Measurements from ENCODE around the gene PMFBP1. TPM values are rescaled to one million over a fixed set of nuclear protein-coding genes. Genes with fewer than 3 reads are reported as not detected.

The PMFBP1 gene
- total and polyA plus RNA-seq, 10 donors, result 0.52 to 17.2 (median 1.1) TPM

DNA sequence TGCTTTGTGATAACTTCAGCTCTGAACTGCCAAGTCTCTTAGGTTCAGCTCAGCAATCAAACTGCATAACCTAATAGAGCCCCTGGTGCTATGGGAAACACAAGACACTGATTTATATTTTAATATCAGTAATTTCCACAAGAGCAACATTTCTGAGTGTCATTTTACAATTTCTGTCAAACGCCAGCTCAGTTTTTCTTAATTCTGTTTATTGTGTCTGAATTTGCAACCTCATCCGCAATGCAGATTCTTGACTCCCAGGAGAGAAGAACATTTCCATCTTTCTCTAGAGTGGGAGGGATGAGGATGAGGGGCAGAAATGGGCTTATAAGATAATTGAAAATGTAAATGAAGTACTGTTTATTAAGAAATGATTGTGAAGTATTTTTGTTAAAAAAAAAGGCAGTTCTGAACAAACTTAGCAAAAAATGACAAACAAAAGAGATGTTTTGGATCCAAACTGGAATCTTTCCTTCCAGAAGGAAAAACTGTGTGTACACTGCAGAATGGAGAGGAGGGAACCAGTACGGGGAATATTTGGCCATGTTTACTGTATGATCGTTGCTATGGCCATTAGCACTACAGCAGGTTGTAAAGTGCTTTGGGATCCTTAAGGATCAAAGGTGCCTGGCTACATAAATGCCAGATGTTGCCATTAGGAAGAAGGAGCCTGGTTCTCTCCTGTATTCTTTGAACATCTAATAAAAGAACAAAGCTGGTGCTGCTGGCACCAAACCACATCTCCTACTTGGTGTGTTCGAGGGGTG is 7.4 kb upstream of the PMFBP1 start:
- TF ChIP-seq, protein P1, sequence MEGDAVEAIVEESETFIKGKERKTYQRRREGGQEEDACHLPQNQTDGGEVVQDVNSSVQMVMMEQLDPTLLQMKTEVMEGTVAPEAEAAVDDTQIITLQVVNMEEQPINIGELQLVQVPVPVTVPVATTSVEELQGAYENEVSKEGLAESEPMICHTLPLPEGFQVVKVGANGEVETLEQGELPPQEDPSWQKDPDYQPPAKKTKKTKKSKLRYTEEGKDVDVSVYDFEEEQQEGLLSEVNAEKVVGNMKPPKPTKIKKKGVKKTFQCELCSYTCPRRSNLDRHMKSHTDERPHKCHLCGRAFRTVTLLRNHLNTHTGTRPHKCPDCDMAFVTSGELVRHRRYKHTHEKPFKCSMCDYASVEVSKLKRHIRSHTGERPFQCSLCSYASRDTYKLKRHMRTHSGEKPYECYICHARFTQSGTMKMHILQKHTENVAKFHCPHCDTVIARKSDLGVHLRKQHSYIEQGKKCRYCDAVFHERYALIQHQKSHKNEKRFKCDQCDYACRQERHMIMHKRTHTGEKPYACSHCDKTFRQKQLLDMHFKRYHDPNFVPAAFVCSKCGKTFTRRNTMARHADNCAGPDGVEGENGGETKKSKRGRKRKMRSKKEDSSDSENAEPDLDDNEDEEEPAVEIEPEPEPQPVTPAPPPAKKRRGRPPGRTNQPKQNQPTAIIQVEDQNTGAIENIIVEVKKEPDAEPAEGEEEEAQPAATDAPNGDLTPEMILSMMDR (IDR thresholded peaks at IDR 0.05 in 8 of 11, conservative IDR thresholded peaks at IDR 0.05 in 3 of 11), result no peak
- TF ChIP-seq POLR2A (IDR thresholded peaks at IDR 0.05) (no peak), POLR2AphosphoS5 (IDR thresholded peaks at IDR 0.05) (no peak)
- H3K27me3 ChIP-seq (replicated peaks in 1 of 7), result no peaks in the 10 kb centered on the region
- intact Hi-C loops (cut with DNase I; ENCODE audit: low total_unique reads), result no loop called here
- no peak overlapping the region for H3K27ac ChIP-seq
- WGBS, 5 donors, result 61 to 69% (median 68%) methylated on average over 4 to 5 of the region's 5 CpGs
- no peaks in the 10 kb centered on the region for H3K36me3 ChIP-seq
- peaks cover 0 to 6% (median 0%) of the 10 kb centered on the region in 8 donors for H3K9me3 ChIP-seq
- no peak for DNase-seq
- H3K4me1 ChIP-seq, result no peaks in the 10 kb centered on the region
- no peak overlapping the region for H3K4me3 ChIP-seq

DNA sequence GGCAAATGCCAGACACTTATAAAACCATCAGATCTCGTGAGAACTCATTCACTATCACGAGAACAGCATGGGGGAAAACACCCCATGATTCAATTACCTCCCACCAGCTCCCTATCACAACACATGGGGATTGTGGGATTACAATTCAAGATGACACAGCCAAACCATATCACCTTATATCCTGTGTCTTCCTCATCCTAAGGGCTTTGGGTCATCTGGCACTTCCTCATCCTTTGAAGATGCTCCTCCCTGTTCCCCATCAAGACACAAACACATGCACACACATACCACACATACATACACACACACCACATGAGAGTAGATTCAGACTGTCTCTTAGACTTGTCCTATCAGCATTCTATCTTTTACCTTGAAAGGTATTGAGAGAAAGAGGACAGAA is 2.8 kb upstream of the PMFBP1 start:
- no peak for DNase-seq
- Histone ChIP-seq H3K9me3 (peaks cover 0 to 6% (median 0%) of the 10 kb centered on the region in 8 donors), H3K27me3 (replicated peaks in 1 of 7) (no peaks in the 10 kb centered on the region), H3K27ac (no peak overlapping the region), H3K4me3 (no peak overlapping the region), H3K4me1 (peaks cover 0 to 9% (median 0%) of the 10 kb centered on the region in 6 donors), H3K36me3 (no peaks in the 10 kb centered on the region)
- intact Hi-C loops (cut with DNase I; ENCODE audit: low total_unique reads), result no loop called here
- 75 to 90% (median 84%) methylated on average over 2 of the region's 2 CpGs for WGBS, 5 donors
- TF ChIP-seq, protein P1 (IDR thresholded peaks at IDR 0.05 in 8 of 11, conservative IDR thresholded peaks at IDR 0.05 in 3 of 11), result no peak
- no peak for TF ChIP-seq POLR2AphosphoS5 (IDR thresholded peaks at IDR 0.05)
- no peak for TF ChIP-seq POLR2A (IDR thresholded peaks at IDR 0.05)

DNA sequence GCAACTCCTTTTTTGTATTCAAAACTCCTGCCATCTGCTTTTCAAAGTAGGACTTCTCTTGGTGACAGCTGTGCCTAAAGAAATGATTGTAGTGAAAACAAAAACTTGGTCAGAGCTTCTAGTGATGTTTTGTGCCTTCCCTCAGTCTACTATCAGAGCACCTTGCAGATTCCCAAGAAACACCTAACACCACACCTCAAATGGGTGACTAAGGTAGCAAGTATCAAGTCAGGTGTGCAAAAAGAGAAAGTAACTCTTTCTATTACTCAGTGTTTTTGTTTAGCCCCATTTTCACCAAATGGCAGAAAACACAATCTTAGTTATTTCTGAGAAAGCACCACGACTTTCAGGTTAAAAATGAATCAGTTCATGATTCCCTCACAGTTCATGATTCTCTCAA is 2.0 kb upstream of the PMFBP1 start:
- Histone ChIP-seq H3K4me3 (no peak overlapping the region), H3K4me1 (peaks cover 0 to 9% (median 0%) of the 10 kb centered on the region in 6 donors), H3K36me3 (no peaks in the 10 kb centered on the region), H3K27ac (no peak overlapping the region), H3K9me3 (peaks cover 0 to 6% (median 0%) of the 10 kb centered on the region in 8 donors), H3K27me3 (replicated peaks in 1 of 7) (no peaks in the 10 kb centered on the region)
- no peak for DNase-seq
- TF ChIP-seq POLR2AphosphoS5 (IDR thresholded peaks at IDR 0.05) (no peak), POLR2A (IDR thresholded peaks at IDR 0.05) (no peak)
- TF ChIP-seq, protein P1 (IDR thresholded peaks at IDR 0.05 in 8 of 11, conservative IDR thresholded peaks at IDR 0.05 in 3 of 11), result no peak
- 58 to 81% (median 72%) methylated on average over 1 of the region's 1 CpG for WGBS, 5 donors
- intact Hi-C loops (cut with DNase I; ENCODE audit: low total_unique reads), result no loop called here

DNA sequence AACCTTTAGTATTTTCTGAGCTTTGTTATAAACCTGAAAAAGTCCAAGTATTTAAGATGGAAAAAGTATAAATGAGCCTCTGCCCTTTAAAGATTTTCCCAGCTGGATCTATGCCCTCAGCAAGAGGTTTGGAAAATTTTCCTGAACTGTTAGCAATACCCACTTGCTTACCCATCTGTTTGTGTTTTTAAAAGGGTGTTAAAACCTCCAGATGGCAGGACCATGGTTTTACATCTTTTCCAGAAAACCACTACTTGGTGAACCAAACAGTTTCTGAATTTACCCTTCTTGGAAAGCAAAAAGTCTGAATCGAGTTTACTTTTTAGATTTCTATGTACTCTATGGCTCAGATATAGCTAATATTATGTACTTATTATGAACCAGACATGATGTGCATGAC is 719 bp downstream of the PMFBP1 start:
- Histone ChIP-seq H3K27me3 (replicated peaks in 1 of 7) (no peaks in the 10 kb centered on the region), H3K9me3 (peaks cover 0 to 5% (median 0%) of the 10 kb centered on the region in 8 donors), H3K4me3 (no peak overlapping the region), H3K36me3 (no peaks in the 10 kb centered on the region), H3K4me1 (peaks cover 0 to 9% (median 0%) of the 10 kb centered on the region in 6 donors), H3K27ac (no peak overlapping the region)
- DNase-seq, result no peak
- intact Hi-C loops (cut with DNase I; ENCODE audit: low total_unique reads), result no loop called here
- TF ChIP-seq POLR2A (IDR thresholded peaks at IDR 0.05) (no peak), POLR2AphosphoS5 (IDR thresholded peaks at IDR 0.05) (no peak)
- TF ChIP-seq, protein P1 (IDR thresholded peaks at IDR 0.05 in 8 of 11, conservative IDR thresholded peaks at IDR 0.05 in 3 of 11), result no peak
- WGBS, 5 donors, result 76 to 93% (median 86%) methylated on average over 1 of the region's 1 CpG

Data from spleen (tissue), 11 donors.